Spinal cord (tissue), 10 donors: ENCODE results near the gene AFF3. TPM values are rescaled to one million over a fixed set of nuclear protein-coding genes. Genes with fewer than 3 reads are reported as not detected.

Source experiments
- DNase-seq, 6 donors: peaks; one replicate each; pipeline versions ENCODE4 v3.0.0 to v3.0.0-alpha.2; 2013 to 2015; ENCODE audit warnings: low spot score in 6 of 6, low read depth in 4 of 6
- H3K27ac ChIP-seq: one replicate; pipeline ENCODE4 v1.5.1; 2013; ENCODE audit warnings: low read depth, low read length, control low read depth
- H3K27me3 ChIP-seq: one replicate; pipeline ENCODE4 v1.6.1; 2013; ENCODE audit warnings: low read length; ENCODE audit not compliant: control insufficient read depth, insufficient read depth
- H3K36me3 ChIP-seq: one replicate; pipeline ENCODE4 v1.6.1; 2013; ENCODE audit warnings: low read length; ENCODE audit not compliant: control insufficient read depth, insufficient read depth
- H3K4me1 ChIP-seq: one replicate; pipeline ENCODE4 v1.6.1; 2013; ENCODE audit warnings: low read length; ENCODE audit not compliant: control insufficient read depth, insufficient read depth
- H3K4me3 ChIP-seq: one replicate; pipeline ENCODE4 v1.5.1; 2013; ENCODE audit warnings: low read depth, low read length, control low read depth
- H3K9me3 ChIP-seq: one replicate; pipeline ENCODE4 v1.6.1; 2013; ENCODE audit warnings: low read length; ENCODE audit not compliant: control insufficient read depth, insufficient read depth
- WGBS: methylation state at CpG from one replicate; pipeline ENCODE4 v1.1.5; 2013; ENCODE audit warnings: missing lambda C conversion rate; ENCODE audit not compliant: insufficient coverage; 5-methylcytosine and 5-hydroxymethylcytosine counted together
- polyA plus RNA-seq, 2 donors: library from polyadenylated mRNA; unstranded; fragments of 120-200 nt; gene quantifications; one replicate each; pipeline ENCODE4 v1.2.1, GENCODE V29; 2013; ENCODE audit not compliant: insufficient read length in 2 of 2
- total RNA-seq, 2 donors: library from RNA; depleted of rRNA in 1 of 2; stranded (reverse); fragments of 120-200 nt in 1 of 2; fragments of >200 nt in 1 of 2; gene quantifications; one replicate each; pipeline versions ENCODE4 v1.2.3 to v1.2.4, GENCODE V29; 2013 to 2014
- donor health status: healthy.

The AFF3 gene
- total and polyA plus RNA-seq, 4 donors, result 31.5 to 44.6 (median 42.4) TPM

- Histone ChIP-seq H3K27me3 (no peaks in the 10 kb centered on the region), H3K4me1 (peaks cover 4% of the 10 kb centered on the region), H3K27ac (no peak overlapping the region), H3K36me3 (no peaks in the 10 kb centered on the region), H3K9me3 (no peaks in the 10 kb centered on the region), H3K4me3 (no peak overlapping the region)
- DNase-seq, result no peak
- WGBS, result 96% methylated on average over 3 of the region's 6 CpGs
These were observed 330.8 kb downstream of the AFF3 start for GRCh38 chr2:99811544-99811943.

- Histone ChIP-seq H3K9me3 (no peaks in the 10 kb centered on the region), H3K4me1 (peaks cover 4% of the 10 kb centered on the region), H3K4me3 (no peak overlapping the region), H3K27me3 (no peaks in the 10 kb centered on the region), H3K36me3 (no peaks in the 10 kb centered on the region), H3K27ac (no peak overlapping the region)
- WGBS, result 84% methylated on average over 2 of the region's 4 CpGs
- DNase-seq, result peak in 1 of 6 donors; percentile 50
These were observed 332.2 kb downstream of the AFF3 start for GRCh38 chr2:99810225-99810624.

- H3K36me3 ChIP-seq, result no peaks in the 10 kb centered on the region
- no peak overlapping the region for H3K27ac ChIP-seq
- H3K4me1 ChIP-seq, result peaks cover 4% of the 10 kb centered on the region
- 83% methylated on average over 1 of the region's 8 CpGs for WGBS
- peak in 2 of 6 donors; percentile 29 to 61 for DNase-seq
- no peaks in the 10 kb centered on the region for H3K27me3 ChIP-seq
- no peaks in the 10 kb centered on the region for H3K9me3 ChIP-seq
- H3K4me3 ChIP-seq, result no peak overlapping the region
These were observed 333.0 kb downstream of the AFF3 start for GRCh38 chr2:99809259-99809900.

- Histone ChIP-seq H3K27ac (no peak overlapping the region), H3K27me3 (no peaks in the 10 kb centered on the region), H3K4me1 (peaks cover 4% of the 10 kb centered on the region), H3K9me3 (no peaks in the 10 kb centered on the region), H3K36me3 (no peaks in the 10 kb centered on the region), H3K4me3 (no peak overlapping the region)
- WGBS, result 66% methylated on average over 2 of the region's 4 CpGs
- peak in 1 of 6 donors; percentile 78 for DNase-seq
These were observed 333.8 kb downstream of the AFF3 start for GRCh38 chr2:99808361-99809200.

GRCh38 chr2:99806758-99807157 is 335.6 kb downstream of the AFF3 start:
- no peak for DNase-seq
- 85% methylated on average over 2 of the region's 4 CpGs for WGBS
- H3K27ac ChIP-seq, result no peak overlapping the region
- peaks cover 4% of the 10 kb centered on the region for H3K4me1 ChIP-seq
- H3K4me3 ChIP-seq, result no peak overlapping the region
- H3K27me3 ChIP-seq, result no peaks in the 10 kb centered on the region
- peaks cover 4% of the 10 kb centered on the region for H3K9me3 ChIP-seq
- H3K36me3 ChIP-seq, result no peaks in the 10 kb centered on the region

- DNase-seq, result peak in 1 of 6 donors; percentile 85
- no peak overlapping the region for H3K4me3 ChIP-seq
- 80% methylated on average over 3 of the region's 5 CpGs for WGBS
- H3K27me3 ChIP-seq, result no peaks in the 10 kb centered on the region
- peaks cover 4% of the 10 kb centered on the region for H3K4me1 ChIP-seq
- no peaks in the 10 kb centered on the region for H3K36me3 ChIP-seq
- no peak overlapping the region for H3K27ac ChIP-seq
- H3K9me3 ChIP-seq, result peaks cover 4% of the 10 kb centered on the region
These were observed 336.4 kb downstream of the AFF3 start for GRCh38 chr2:99805930-99806476.

GRCh38 chr2:99803846-99804245 is 338.5 kb downstream of the AFF3 start:
- peaks cover 4% of the 10 kb centered on the region for H3K9me3 ChIP-seq
- no peak overlapping the region for H3K4me3 ChIP-seq
- H3K27ac ChIP-seq, result no peak overlapping the region
- no CpG with 5 or more reads among the region's 1 CpG for WGBS
- no peak for DNase-seq
- no peaks in the 10 kb centered on the region for H3K36me3 ChIP-seq
- no peaks in the 10 kb centered on the region for H3K4me1 ChIP-seq
- H3K27me3 ChIP-seq, result no peaks in the 10 kb centered on the region

- Histone ChIP-seq H3K36me3 (no peaks in the 10 kb centered on the region), H3K4me1 (no peaks in the 10 kb centered on the region), H3K4me3 (no peak overlapping the region), H3K27me3 (no peaks in the 10 kb centered on the region), H3K27ac (no peak overlapping the region), H3K9me3 (peaks cover 4% of the 10 kb centered on the region)
- DNase-seq, result no peak
- no CpG with 5 or more reads among the region's 1 CpG for WGBS
These were observed 339.7 kb downstream of the AFF3 start for GRCh38 chr2:99802734-99803133.

DNA sequence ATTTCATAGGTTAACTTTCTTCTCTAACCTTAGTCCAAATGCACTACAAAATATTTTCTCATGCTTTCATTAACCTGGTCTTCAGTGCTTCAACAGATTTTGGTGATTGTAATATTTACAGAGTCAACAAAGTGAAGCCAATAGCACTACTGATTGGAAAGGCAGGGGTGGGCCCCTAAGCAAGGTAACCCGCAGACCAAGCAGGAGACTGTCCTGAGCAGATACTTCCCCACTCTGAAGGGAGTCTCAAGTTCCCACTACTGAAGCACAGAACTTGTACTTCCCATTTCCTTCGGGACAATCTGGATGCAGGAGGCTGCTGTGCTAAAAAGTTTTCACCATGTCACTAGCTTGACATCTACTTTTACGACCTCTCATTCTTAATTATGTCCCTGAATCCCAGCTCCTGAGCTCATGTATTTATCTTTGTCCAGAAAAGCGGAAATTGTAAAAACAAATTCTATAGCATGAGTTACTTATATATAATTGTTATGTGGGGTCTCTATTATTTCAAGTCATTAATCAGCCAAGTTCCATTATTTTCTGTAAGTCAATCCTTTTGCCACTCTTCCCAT is 341.0 kb downstream of the AFF3 start:
- H3K27ac ChIP-seq, result no peak overlapping the region
- 90% methylated on average over 2 of the region's 4 CpGs for WGBS
- no peak for DNase-seq
- H3K27me3 ChIP-seq, result no peaks in the 10 kb centered on the region
- H3K9me3 ChIP-seq, result peaks cover 12% of the 10 kb centered on the region
- no peak overlapping the region for H3K4me3 ChIP-seq
- no peaks in the 10 kb centered on the region for H3K4me1 ChIP-seq
- H3K36me3 ChIP-seq, result no peaks in the 10 kb centered on the region
